GM18520 (cell line): Measurements from ENCODE around the gene PKIG.
"Not testable (repeated sequence)": the region's sequence is repeated elsewhere in the genome, so short reads cannot be mapped to it uniquely, and the experiment has no call there.

Experiments used
- ATAC-seq: cut with Tn5 transposase; IDR thresholded peaks from one replicate; pipeline ENCODE4 v1.9.1; 2021; ENCODE audit not compliant: unreplicated experiment

Gene PKIG

DNA sequence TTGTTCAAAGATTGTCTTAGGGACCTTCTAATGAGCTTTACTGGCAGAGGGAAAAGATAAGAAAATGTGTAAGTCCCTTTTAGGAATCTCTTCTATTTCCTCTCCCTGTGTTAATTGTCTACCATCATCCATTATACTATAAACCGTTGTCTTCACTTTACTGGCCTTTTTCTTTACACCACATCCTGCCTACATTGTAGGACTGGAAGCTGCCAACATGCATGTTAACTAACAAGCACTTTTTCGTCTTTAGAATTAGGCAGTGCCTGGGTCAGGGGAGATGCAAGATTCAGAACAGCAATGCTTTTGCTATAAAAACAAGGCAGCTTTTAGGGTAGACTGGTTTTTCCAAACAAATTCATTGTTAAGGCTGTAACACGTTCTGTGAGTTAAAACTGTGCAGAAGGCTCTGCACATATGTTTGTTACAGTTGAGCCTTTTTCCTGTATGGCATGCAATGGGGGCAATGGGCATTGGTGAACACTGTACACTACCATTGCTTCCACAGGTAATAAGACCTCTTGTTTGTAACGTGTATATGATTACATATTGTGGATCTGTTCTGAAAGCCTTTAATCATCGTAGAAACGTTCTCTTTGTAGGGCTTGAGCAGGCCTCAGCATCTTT, 10.9 kb upstream of the PKIG start:
- ATAC-seq, result no peak

DNA sequence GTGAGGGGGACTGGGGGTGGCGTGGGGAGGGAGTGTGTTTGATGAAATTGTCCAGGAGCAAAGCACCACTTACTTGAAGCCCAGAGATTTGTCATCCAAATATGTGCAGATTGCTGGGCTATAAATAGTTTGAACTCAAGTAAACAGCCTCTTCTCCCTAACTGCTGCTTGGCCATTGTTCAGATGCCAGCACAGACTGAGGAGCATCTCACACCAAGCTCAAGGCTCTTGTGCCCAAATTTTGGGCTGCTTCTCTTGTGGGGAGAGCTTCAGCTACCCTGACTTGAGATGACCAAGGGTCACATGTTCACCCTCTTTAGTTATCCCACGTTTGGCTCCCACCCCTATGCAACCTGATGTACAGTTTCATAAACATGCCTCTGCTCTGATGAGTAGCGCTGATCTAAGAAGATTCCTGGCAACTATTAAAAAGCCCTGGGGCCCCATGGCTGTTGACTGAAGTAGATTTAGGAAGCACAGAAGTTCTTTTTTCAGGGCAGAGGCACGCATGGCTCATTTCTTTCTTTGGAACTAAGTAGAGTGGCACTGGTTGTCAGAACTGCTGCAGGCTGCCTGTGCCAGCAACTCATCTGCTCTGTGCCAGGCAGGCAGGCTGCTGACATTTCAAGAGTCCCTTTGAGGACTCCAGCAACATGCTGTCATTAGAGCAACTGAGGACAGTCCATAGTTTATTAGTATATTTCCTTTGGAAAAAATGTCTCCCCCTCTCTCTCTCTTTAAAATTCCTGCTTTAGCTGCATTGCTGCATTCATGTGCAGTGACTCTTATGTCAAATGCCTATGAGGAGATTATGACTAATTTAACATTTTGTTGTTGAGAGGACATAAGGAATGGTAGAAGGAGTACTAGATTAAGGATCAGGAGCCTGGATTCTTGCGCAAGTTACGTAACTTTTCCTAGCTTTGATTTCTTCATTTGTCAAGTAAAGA, 9.6 kb upstream of the PKIG start:
- ATAC-seq, result no peak

DNA sequence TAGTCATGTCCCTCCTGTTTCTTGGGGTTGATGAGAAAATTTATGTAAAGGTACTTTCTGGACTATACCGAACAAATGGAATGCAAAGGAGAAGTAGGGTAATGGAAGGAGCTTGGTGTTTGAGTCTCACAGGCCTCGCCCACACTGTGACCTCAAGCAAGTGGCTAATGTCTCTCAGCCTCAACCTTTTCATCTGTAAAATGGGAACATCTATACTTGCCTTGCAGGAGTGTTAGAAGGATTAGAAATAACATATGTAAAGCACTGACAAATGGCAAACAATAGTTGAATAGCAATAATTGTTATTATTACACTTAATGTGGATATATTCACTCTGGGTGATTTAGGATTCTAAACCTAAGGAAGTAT, 8.9 kb upstream of the PKIG start:
- no peak for ATAC-seq

DNA sequence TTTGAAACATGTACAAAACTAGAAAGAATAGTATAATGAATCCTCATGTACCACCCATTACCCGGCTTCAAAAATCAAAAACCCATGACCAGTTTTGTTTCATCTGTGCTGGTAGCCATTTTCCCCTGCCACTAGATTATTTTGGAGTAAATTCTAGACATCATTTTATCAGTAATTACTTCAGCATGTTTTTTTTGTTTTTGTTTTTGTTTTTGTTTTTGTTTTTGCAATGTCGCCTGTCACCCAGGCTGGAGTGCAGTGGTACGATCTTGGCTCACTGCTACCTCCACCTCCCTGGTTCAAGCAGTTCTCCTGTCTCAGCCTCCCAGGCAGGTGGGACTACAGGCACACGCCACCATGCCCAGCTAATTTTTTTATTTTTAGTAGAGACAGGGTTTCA, 8.0 kb upstream of the PKIG start:
- ATAC-seq, result no peak

DNA sequence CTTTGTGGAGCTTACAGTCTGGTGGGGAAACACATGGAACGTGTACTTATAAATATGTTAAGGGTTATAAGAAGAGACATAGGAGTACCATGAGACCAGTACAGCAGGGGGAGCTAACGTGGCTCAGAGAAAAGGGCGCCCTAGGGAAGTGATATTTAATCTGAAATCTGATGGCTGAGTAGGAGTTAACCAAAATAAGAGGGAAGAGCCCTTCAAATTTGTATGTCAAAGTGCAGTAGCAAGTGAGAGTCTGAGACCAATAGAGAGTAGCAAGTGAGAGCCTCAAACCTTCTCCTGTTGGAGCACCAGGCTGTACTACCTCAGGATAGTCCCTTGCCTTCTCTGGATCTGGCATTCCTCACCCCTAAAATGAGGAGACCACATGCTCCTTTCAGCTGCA, 6.1 kb upstream of the PKIG start:
- no peak for ATAC-seq

DNA sequence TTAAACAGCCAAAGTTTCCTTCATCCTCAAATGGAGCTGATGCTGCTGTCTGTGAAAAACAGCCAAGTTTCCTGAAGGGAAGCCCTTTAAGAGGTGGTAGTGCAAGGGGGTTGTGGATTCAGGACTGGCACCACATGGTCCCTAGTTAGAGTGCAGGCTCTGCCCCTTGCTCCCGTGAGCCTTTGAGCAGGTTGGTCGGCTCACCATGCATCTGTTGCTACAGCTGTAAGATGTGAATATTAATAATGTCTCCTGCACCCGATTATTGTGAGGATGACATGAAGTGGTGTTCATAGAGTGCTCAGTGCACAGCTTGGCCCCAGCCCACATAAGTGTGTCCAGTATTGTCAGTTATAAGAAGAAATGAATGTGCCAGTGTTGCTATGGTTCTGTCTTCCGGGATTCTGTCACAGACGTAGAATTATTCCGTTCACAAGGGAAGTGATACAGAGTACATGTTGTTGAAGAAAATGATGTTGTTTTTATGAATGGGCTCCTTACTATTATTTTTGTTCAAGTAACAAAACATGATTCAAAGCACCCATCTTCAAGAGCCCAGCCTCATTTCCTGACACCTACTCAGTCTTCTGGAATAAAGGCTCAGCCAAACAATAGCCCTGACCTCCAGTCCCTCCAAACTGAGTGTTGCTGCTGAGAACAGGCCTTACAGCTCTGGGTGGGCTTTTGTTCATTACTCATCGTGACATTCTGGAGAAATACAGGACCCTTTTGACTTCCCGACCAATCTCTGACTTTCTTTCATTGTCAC, 2.9 kb upstream of the PKIG start:
- no peak for ATAC-seq

DNA sequence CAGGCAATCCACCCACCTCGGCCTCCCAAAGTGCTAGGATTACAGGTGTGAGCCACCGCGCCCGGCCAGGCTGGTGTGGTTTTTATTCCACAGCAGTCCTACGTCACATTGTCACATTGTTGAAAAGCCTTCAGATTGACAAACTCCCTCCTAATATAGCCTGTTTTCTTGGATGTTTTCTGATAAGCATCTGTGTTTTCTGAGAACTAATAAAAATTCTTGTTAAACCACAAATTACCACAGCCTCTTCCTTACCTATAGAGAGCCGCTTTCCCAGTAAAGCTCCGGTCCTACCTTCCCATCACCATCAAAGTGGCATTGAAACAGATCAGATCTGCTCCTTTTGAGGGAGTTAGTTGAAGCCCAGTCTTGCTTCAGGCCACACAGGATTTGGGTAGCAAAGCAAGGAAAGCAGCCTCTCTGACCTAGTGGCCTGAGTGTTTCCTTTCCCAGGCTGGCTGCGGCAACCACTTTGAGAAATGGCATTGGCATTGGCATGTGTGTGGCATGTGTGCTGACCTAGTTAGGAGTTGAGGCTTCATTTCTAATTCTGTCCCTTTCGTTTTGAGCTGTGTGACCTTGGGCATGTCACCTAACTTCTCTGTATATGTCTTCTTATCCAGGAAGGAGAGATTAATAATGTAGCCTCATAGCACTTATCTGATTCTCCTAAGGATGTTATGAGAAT, 1.7 kb upstream of the PKIG start:
- ATAC-seq, result no peak

DNA sequence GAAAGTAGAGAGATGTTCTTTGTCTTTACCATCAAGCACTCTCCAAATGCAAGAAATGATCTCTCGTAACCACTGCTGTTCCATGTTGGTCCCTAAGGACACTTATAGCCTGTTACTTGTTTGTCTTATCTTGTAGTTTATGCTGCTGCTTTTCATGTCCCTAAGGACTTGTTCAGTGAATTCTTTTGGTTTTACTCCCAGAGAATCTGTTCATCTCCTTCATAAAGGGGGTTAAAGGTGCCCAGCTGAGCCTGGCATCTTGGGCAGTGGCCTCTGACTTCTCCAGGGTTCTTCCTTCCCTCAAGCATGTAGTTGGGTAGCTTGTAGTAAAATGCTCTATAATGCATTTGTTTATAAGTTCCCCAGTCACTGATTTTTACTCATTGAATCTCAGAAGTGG, 864 bp upstream of the PKIG start:
- ATAC-seq, result no peak

DNA sequence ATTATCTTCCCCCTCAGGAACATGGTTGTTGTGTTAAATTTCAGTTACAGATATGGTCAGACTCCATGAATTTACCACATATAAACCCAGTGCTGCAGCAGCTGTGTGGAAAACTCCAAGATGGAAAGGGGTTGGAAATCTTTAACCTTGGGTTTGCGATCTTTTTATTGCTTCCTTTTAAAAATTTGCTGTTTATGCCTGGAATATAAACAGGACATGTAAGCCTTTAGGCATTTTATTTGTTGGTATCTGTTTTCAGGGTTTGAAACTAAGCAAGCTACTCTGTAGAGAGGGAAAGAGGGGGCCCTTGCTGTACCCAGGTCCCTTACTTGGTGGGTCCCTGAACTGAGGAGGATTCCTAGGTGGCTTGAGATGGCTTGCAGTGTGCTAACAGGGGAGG, 778 bp downstream of the PKIG start:
- no peak for ATAC-seq

DNA sequence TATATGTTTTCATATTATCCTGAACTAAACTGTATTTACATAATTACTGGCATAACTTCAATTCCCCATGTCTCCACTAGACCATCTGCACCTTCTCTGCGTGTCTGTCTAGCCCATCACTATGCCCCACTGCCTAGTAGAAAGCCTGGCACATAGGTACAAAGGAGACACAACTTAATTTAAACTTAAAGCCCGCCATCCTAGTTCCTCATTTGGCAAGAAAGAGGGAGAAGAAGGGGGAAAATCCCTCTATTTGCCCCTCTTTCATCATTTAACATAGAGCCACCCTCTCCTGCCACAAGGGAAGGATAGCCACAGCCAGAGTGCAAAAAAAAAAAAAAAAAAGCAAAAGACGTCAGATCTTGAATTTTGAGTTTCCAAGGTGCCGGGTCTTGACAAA, 1.8 kb downstream of the PKIG start:
- ATAC-seq, result no peak

DNA sequence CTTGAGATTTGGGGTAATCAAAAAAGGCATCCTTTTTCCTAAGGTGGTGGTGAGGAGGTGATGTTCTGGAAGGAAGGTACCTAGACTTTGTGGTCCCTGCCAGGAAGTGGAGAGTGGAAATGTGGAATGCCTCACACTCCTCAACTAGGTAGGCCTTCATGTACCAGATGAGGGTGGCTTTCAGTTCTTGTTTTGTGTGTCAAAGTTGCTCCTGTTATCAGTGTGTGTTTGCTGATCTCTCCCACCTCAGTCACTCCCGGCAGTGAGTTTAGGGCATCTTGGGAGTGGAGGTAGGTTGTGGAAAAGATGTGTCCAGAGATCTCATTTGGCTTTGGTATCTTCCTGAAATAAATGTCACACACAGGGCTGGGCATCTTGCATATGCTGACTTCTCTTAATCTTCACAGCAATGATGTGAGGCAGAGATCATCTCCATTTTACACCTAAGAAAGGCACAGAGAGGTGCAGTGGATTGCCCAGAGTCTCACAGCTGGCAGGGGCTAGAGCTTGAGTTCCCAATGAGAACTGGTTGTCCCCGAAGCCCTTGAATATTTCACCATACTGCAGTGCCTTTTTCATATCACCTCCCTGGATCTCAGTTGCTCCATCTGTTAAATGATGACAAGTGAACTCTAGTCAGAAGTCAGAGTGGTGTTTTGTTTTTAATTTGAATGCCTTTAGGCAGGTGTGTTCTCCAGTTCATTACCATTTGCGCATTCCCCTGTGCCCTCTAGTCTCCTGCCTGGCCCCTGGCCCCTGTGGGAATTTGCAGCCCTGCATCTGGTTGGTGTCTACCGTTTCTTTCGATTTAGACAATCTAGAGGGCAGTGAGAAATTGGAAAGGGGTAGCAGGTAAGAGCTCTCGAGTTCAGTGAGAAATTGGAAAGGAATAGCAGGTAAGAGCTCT, 2.9 kb downstream of the PKIG start:
- ATAC-seq, result no peak

DNA sequence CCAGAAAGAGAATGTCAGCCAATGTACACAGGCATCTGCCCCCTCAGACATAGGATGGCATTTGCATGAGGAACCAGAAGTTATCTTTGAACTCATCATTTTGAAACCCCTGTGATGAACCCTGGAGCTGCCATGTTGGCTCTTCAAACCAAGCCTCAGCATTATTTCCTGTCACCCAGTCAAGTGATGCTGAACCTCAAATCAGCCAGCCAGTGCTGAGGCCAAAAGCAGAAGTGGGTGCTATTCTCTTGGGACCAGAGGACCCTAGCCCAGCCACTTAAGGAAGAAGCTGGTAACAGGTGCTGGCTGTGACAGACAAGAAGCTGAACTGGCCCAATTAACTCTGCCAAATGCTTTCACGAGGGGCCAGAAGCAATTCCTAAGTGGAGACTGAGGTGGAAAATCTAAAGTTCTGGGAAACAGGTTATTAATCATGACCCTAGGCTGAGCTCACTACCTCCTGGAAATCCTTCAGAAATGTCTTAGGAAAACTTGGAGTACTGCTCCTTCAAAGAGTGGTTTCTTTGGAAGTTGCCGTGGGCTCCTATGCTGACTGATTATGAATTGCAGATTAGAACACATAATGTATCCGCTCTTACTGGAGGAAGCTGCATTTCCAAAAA, 4.0 kb downstream of the PKIG start:
- ATAC-seq, result peak; percentile 63

DNA sequence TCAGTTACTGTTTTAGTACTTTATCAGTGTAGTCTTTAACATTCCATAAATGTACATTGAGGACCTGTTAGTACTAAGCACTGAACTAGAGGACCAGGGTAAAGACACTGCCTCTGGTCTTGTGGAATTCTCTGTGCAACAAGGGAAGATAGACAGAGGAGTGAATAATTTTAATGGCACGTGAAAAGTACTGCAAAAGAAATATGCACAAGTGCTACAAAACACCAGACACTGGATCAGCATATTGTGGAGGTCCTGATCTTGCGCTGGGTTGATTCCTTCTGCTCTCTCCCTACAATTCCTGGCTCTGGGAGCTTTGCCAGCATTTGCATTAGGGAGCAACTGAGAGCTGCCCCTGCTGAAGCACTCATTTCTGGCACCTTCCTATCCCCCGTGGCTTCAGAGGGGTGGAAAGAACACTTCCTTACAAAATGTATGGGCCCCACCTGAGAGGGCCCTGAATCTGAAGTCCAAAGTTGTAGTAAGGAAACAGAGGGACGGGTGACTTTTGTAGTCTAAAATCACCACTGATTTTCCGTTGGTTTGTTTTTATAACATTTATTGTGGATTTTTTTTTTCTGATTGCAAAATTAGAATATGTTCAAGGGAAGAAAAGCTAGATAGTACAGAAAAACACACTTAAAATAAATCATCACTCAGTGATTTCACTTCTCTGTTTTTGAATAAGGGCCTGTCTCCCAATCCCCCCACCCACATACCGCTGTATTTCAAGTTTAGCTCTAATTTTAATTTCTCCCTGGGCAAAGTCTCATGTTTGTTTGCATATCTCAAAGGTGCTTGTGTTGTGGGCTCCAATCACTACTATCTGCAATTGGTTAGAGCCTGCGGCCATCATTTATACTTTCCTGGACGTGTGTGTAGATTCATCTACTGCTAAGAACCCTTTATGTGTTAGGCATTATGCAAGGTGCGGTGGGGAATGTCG, 4.9 kb downstream of the PKIG start:
- ATAC-seq, result no peak

DNA sequence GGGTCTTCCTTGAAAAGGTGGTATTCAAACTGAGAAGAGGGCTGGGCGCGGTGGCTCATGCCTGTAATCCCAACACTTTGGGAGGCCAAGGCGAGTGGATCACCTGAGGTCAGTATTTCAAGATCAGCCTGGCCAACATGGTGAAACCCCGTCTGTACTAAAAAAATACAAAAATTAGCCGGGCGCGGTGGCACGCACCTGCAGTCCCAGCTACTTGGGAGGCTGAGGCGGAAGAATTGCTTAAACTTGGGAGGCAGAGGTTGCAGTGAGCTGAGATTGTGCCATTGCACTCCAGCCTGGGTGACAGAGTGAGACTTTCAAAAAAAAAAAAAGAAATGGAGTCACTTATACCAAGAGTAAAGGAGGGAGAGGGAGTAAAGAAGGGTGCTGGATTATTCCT, 5.9 kb downstream of the PKIG start:
- not testable (repeated sequence) for ATAC-seq

DNA sequence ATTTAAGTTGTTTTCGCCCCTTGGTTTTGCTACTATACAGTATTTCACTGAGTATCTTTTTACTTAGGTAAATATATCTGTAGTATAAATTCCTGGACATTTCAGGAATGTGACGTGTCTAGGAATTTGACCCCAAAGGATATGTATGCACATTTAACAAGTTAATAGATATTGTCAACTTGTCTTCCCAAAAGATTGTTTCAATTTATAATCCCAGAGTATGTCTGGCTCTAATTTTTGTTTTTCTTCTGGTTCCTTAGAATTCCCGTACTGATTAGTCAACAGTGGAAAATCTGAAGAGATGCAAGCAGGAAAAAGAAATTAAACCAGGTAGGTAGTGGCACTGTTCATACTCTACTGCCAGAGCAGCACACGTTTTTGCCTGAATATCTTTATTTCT, 7.2 kb downstream of the PKIG start:
- no peak for ATAC-seq

DNA sequence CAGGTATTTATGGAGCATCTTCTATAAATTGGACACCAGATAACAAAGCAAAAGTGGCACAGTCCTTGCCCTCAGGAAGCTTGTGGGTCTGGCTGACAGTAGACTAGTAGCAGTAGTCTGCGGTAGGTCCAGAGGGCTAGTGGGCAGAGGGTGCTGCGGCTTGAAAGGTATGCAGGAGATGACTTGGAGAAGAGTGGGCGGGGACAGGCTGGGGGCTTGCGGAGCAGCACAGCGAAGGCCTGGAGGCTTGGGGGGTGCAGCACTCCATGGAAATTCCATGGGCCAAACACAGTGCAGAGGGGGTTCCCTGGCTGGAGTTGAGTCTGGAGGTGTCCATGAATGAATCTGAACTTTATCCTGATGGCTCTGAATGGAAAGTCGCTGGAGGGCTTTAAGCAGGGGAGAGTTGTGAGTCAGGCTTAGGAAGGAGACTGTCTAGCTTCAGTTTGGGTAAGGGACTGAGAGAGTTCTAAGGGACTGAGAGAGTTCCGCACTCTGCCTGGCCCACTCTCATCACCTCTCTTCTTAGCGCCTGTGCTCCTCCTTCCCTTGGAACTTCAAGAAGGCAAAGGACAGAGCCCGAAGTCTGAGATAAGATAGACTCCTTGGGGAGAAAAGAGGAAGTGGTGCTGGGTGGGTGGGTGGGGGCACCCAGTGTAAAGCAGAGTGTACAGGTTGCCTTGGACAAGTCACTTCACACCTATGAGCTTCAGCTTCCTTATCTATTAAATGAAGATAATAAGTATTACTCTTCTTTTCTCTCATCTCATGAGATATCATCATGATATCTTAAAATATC, 8.8 kb downstream of the PKIG start:
- no peak for ATAC-seq

DNA sequence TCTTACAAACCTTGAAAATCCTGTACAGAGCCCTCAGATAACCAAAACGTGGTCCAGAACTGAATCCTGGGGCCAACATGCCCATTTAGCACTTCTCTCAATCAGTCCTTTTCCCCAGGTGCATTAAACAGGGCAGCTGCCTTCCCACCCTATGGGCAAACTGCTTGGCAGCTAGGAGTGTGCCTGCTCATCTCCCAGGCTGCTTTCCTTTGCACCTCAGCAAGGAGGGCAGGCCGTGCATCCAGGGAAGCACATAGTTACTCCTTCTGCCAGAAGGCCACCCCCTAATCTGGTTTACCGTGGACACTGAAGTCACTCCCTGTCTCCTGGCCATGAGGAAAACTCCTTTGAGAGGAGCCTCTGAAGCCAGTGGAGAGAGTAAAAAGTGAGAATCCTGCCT, 10.0 kb downstream of the PKIG start:
- no peak for ATAC-seq

DNA sequence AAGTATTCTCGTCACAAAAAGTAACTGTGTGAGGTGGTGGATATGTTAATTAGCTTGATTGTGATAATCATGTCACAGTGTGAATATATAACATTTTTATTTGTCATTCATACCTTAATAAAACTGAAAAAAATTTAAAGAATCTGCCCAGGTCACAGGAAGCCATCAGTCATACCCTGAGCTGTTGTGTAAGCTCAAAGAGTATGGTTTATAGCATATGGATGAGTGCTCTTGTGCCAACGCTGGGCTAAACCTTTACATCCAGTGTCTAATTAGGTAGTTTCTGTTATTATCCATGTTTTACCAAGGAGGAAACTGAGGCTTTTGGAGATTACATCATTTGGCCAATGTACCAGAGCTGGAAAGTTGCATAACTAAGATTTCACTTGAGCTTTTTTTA, 11.4 kb downstream of the PKIG start:
- ATAC-seq, result no peak
